Measurements from ENCODE around the gene IREB2.

DNA sequence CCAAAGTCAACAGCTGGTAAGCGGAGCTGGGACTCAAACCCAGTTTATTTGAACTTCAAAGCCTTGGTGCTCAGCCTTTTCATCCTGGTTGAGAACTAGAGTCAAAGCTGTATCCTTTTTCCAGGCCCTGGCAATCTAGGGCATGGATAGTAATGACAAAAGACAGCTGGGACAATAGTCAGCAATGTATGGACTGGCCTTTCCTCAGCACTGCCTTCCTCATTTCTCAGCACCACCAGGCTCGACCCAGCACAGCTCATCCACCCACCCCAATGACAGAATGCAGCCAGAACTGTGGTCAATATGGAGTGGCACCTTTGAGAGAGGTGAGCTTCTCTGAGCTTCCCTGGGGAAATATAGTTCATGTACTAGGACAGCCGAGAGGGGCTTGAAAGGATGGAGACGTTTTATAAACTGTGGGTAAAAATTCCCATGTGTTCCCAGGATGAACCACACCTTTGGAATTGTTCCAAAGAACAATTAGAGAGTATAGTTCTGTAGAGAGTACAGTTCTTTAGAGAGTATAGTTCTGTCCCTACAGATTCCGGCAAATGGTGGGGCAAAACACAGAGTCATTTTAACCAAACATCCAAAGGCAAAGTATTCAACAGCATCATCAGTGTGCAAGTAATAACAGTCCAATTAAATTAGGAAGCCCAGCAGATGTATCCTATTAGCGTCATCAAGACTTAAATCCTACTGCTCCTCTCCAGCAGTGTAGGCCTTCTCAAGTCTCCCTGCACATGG, 30.2 kb upstream of the IREB2 start:
- TF ChIP-seq CTCF (IDR thresholded peaks at IDR 0.05) (no peak), POLR2A (IDR thresholded peaks at IDR 0.05) (no peak)
